DOHH2 (cell line): ENCODE data around the gene RAX2.

ENCODE experiments used
- H3F3A ChIP-seq: fragments of 200-600 bp; sonication (generic), shearing (Covaris generic); 2 replicates; pipeline ENCODE4 v1.6.0; 2016; ENCODE audit warnings: antibody characterized with exemption, mild to moderate bottlenecking; ENCODE audit not compliant: control insufficient read depth, insufficient read depth
- H3K27ac ChIP-seq: fragments of 200-600 bp; sonication (generic); 2 replicates; pipeline ENCODE4 v1.5.1; 2014; ENCODE audit warnings: low read depth, mild to moderate bottlenecking, low read length, moderate library complexity
- H3K27me3 ChIP-seq: fragments of 200-600 bp; sonication (generic); 2 replicates; pipeline ENCODE4 v1.6.1; 2014; ENCODE audit warnings: mild to moderate bottlenecking, low read length, mixed read lengths; ENCODE audit not compliant: control insufficient read depth
- H3K36me3 ChIP-seq: fragments of 200-600 bp; sonication (generic); 2 replicates; pipeline ENCODE4 v1.6.1; 2014; ENCODE audit warnings: mild to moderate bottlenecking, low read length, moderate library complexity, mixed read lengths; ENCODE audit not compliant: control insufficient read depth
- H3K4me1 ChIP-seq: fragments of 200-600 bp; sonication (generic); 2 replicates; pipeline ENCODE4 v1.6.1; 2014; ENCODE audit warnings: mild to moderate bottlenecking, low read length, mixed read lengths; ENCODE audit not compliant: control insufficient read depth
- H3K4me2 ChIP-seq: fragments of 200-600 bp; sonication (generic); 2 replicates; pipeline ENCODE4 v1.6.0; 2014; ENCODE audit warnings: mild to moderate bottlenecking, low read length, moderate library complexity
- H3K4me3 ChIP-seq: fragments of 200-600 bp; sonication (generic); 2 replicates; pipeline ENCODE4 v1.5.1; 2014; ENCODE audit warnings: mild to moderate bottlenecking, low read length, mixed read lengths
- H3K79me2 ChIP-seq: fragments of 200-600 bp; sonication (generic); 2 replicates; pipeline ENCODE4 v1.6.1; 2014; ENCODE audit warnings: mild to moderate bottlenecking, low read length, mixed read lengths; ENCODE audit not compliant: control insufficient read depth
- H3K9me2 ChIP-seq: fragments of 200-600 bp; sonication (generic); replicated peaks from 2 replicates; pipeline ENCODE4 v1.6.1; 2014; ENCODE audit warnings: mild to moderate bottlenecking, low read length, mixed read lengths; ENCODE audit not compliant: control insufficient read depth
- H3K9me3 ChIP-seq: fragments of 200-600 bp; sonication (generic); 2 replicates; pipeline ENCODE4 v1.6.1; 2014; ENCODE audit warnings: antibody characterized with exemption, low read length, mixed read lengths; ENCODE audit not compliant: control insufficient read depth, insufficient read depth
- H4K20me1 ChIP-seq: fragments of 200-600 bp; sonication (generic); 2 replicates; pipeline ENCODE4 v1.6.0; 2014; ENCODE audit warnings: low read depth, mild to moderate bottlenecking, antibody characterized with exemption, low read length, moderate library complexity; ENCODE audit not compliant: control insufficient read depth, insufficient read depth
- CTCF ChIP-seq: fragments of 200-600 bp; sonication (generic); IDR thresholded peaks from one replicate; pipeline ENCODE4 v1.5.1; 2014; ENCODE audit warnings: antibody characterized with exemption, mild to moderate bottlenecking, low read depth, low read length; ENCODE audit not compliant: poor library complexity, severe bottlenecking
- EZH2phosphoT487 ChIP-seq: fragments of 200-600 bp; sonication (generic); IDR thresholded peaks from 2 replicates; pipeline ENCODE4 v1.6.1; 2017; ENCODE audit warnings: borderline replicate concordance, mild to moderate bottlenecking, antibody characterized with exemption, low read length, moderate library complexity, mixed read lengths

RAX2 gene

GRCh38 chr19:3737487-3738205 lies 34.4 kb downstream of the RAX2 start:
- H3K27ac ChIP-seq = no peak overlapping the region
- no peaks in the 10 kb centered on the region for H3K27me3 ChIP-seq
- no peaks in the 10 kb centered on the region for H3K9me3 ChIP-seq
- no peak for TF ChIP-seq CTCF
- TF ChIP-seq EZH2phosphoT487 = no peak
- H3K4me2 ChIP-seq = no peak overlapping the region
- H3K36me3 ChIP-seq = no peaks in the 10 kb centered on the region
- no peaks in the 10 kb centered on the region for H3F3A ChIP-seq
- no peaks in the 10 kb centered on the region for H3K9me2 ChIP-seq
- H3K4me1 ChIP-seq = no peaks in the 10 kb centered on the region
- H3K4me3 ChIP-seq = no peak overlapping the region
- H3K79me2 ChIP-seq = no peaks in the 10 kb centered on the region
- no peaks in the 10 kb centered on the region for H4K20me1 ChIP-seq

GRCh38 chr19:3736106-3736724 lies 35.8 kb downstream of the RAX2 start:
- Histone ChIP-seq H3K27me3 (no peaks in the 10 kb centered on the region), H3F3A (no peaks in the 10 kb centered on the region), H3K9me3 (no peaks in the 10 kb centered on the region), H4K20me1 (no peaks in the 10 kb centered on the region), H3K4me2 (no peak overlapping the region), H3K9me2 (no peaks in the 10 kb centered on the region), H3K27ac (no peak overlapping the region), H3K4me1 (no peaks in the 10 kb centered on the region), H3K36me3 (no peaks in the 10 kb centered on the region), H3K4me3 (no peak overlapping the region), H3K79me2 (no peaks in the 10 kb centered on the region)
- TF ChIP-seq CTCF (no peak), EZH2phosphoT487 (no peak)

GRCh38 chr19:3734310-3734600 lies 37.8 kb downstream of the RAX2 start:
- Histone ChIP-seq H3K4me3 (no peak overlapping the region), H3K4me2 (no peak overlapping the region), H4K20me1 (no peaks in the 10 kb centered on the region), H3K79me2 (no peaks in the 10 kb centered on the region), H3K4me1 (no peaks in the 10 kb centered on the region), H3K9me3 (no peaks in the 10 kb centered on the region), H3K27me3 (no peaks in the 10 kb centered on the region), H3F3A (no peaks in the 10 kb centered on the region), H3K27ac (no peak overlapping the region), H3K9me2 (no peaks in the 10 kb centered on the region), H3K36me3 (no peaks in the 10 kb centered on the region)
- TF ChIP-seq CTCF = no peak
- TF ChIP-seq EZH2phosphoT487 = no peak
